ENCODE data around the gene BBS9. TPM values are rescaled to one million over a fixed set of nuclear protein-coding genes. Genes with fewer than 3 reads are reported as not detected.
"Not testable (repeated sequence)": the region's sequence is repeated elsewhere in the genome, so short reads cannot be mapped to it uniquely, and the experiment has no call there.

BBS9 gene
- total RNA-seq, 6 experiments from 2014 or later = 3.0 to 8.0 (median 6.6) TPM

GRCh38 chr7:33217595-33217994, 88.2 kb downstream of the BBS9 start:
- no peak overlapping the region for H3K27ac ChIP-seq
- no peaks in the 10 kb centered on the region for H3K36me3 ChIP-seq
- no peaks in the 10 kb centered on the region for H3K27me3 ChIP-seq
- no peaks in the 10 kb centered on the region for H3K4me1 ChIP-seq
- H3K9me3 ChIP-seq = no peaks in the 10 kb centered on the region
- DNase-seq (no peak), ATAC-seq (no peak)
- TF ChIP-seq POLR2A (IDR thresholded peaks at IDR 0.05) (no peak), CTCF (IDR thresholded peaks at IDR 0.05) (no peak)
- intact Hi-C loops (cut with DNase I) = no loop called here
- H3K4me3 ChIP-seq = no peak overlapping the region
- 97% methylated on average over 4 of the region's 4 CpGs for WGBS (ENCODE audit: insufficient coverage, low coverage, low lambda C conversion rate, missing lambda C conversion rate)

- H3K36me3 ChIP-seq; H3K27me3 ChIP-seq; intact Hi-C loops (cut with DNase I); H3K4me3 ChIP-seq; H3K27ac ChIP-seq; H3K4me1 ChIP-seq; ATAC-seq; H3K9me3 ChIP-seq; DNase-seq: not testable (repeated sequence)
- WGBS (ENCODE audit: insufficient coverage, low coverage, low lambda C conversion rate, missing lambda C conversion rate) = no CpG with 5 or more reads among the region's 38 CpGs
Measured at GRCh38 chr7:33218841-33219535, 89.6 kb downstream of the BBS9 start.

GRCh38 chr7:33220231-33220630, 90.9 kb downstream of the BBS9 start:
- no peak for TF ChIP-seq POLR2A (IDR thresholded peaks at IDR 0.05)
- TF ChIP-seq CTCF (IDR thresholded peaks at IDR 0.05) = no peak
- Histone ChIP-seq H3K36me3 (no peaks in the 10 kb centered on the region), H3K4me1 (no peaks in the 10 kb centered on the region), H3K9me3 (no peaks in the 10 kb centered on the region), H3K27me3 (no peaks in the 10 kb centered on the region), H3K27ac (no peak overlapping the region), H3K4me3 (no peak overlapping the region)
- whole genome bisulfite sequencing (ENCODE audit: insufficient coverage, low coverage, low lambda C conversion rate, missing lambda C conversion rate) = 58% methylated on average over 4 of the region's 4 CpGs
- no peak for ATAC-seq
- DNase-seq = no peak
- intact Hi-C loops (cut with DNase I) = no loop called here

- Histone ChIP-seq H3K27me3 (no peaks in the 10 kb centered on the region), H3K4me1 (no peaks in the 10 kb centered on the region), H3K9me3 (no peaks in the 10 kb centered on the region), H3K36me3 (no peaks in the 10 kb centered on the region), H3K27ac (no peak overlapping the region), H3K4me3 (no peak overlapping the region)
- 91% methylated on average over 1 of the region's 1 CpG for WGBS (ENCODE audit: insufficient coverage, low coverage, low lambda C conversion rate, missing lambda C conversion rate)
- no peak for DNase-seq
- ATAC-seq = no peak
- intact Hi-C loops (cut with DNase I) = no loop called here
- TF ChIP-seq POLR2A (IDR thresholded peaks at IDR 0.05) = no peak
- TF ChIP-seq CTCF (IDR thresholded peaks at IDR 0.05) = no peak
Measured at GRCh38 chr7:33221390-33221789, 92.0 kb downstream of the BBS9 start.

GRCh38 chr7:33232632-33233145, 103.3 kb downstream of the BBS9 start:
- no peak for ATAC-seq
- Histone ChIP-seq H3K36me3 (no peaks in the 10 kb centered on the region), H3K9me3 (no peaks in the 10 kb centered on the region), H3K27me3 (no peaks in the 10 kb centered on the region), H3K4me3 (no peak overlapping the region), H3K27ac (no peak overlapping the region), H3K4me1 (no peaks in the 10 kb centered on the region)
- no peak for DNase-seq
- TF ChIP-seq POLR2A (IDR thresholded peaks at IDR 0.05) (no peak), CTCF (IDR thresholded peaks at IDR 0.05) (no peak)
- 100% methylated on average over 1 of the region's 1 CpG for WGBS (ENCODE audit: insufficient coverage, low coverage, low lambda C conversion rate, missing lambda C conversion rate)
- intact Hi-C loops (cut with DNase I) = no loop called here

Data from right lobe of liver (tissue), 6 donors.